VCaP (cell line): ENCODE measurements around the gene ERMN.

Experiments used
- H3K27ac ChIP-seq: fragments of 450-650 bp; 2 replicates; pipeline ENCODE4 v1.5.1; 2017
- TF ChIP-seq, protein P1 (sequence below): fragments of 450-650 bp; conservative IDR thresholded peaks from 2 replicates; pipeline ENCODE4 v1.5.1; 2017; ENCODE audit warnings: mild to moderate bottlenecking, moderate library complexity

The ERMN gene

GRCh38 chr2:157269922-157270321, 55.7 kb downstream of the ERMN start:
- TF ChIP-seq, protein P1, sequence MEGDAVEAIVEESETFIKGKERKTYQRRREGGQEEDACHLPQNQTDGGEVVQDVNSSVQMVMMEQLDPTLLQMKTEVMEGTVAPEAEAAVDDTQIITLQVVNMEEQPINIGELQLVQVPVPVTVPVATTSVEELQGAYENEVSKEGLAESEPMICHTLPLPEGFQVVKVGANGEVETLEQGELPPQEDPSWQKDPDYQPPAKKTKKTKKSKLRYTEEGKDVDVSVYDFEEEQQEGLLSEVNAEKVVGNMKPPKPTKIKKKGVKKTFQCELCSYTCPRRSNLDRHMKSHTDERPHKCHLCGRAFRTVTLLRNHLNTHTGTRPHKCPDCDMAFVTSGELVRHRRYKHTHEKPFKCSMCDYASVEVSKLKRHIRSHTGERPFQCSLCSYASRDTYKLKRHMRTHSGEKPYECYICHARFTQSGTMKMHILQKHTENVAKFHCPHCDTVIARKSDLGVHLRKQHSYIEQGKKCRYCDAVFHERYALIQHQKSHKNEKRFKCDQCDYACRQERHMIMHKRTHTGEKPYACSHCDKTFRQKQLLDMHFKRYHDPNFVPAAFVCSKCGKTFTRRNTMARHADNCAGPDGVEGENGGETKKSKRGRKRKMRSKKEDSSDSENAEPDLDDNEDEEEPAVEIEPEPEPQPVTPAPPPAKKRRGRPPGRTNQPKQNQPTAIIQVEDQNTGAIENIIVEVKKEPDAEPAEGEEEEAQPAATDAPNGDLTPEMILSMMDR: no peak
- H3K27ac ChIP-seq: no peak overlapping the region

GRCh38 chr2:157269060-157269459, 56.6 kb downstream of the ERMN start:
- H3K27ac ChIP-seq: no peak overlapping the region
- TF ChIP-seq, protein P1: no peak
